H1 (cell line): ENCODE data around the gene GALNTL6. TPM values are rescaled to one million over a fixed set of nuclear protein-coding genes. Genes with fewer than 3 reads are reported as not detected.

Experiments
- CTCF ChIA-PET: fragments of 300-600 bp; sonication (Branson Sonifier 250); formaldehyde crosslinking; loops from one replicate; lab custom pipeline; 2021; ENCODE audit not compliant: partially characterized antibody; lab: Charles Lee
- POLR2A ChIA-PET: fragments of 300-600 bp; sonication (Branson Sonifier 250); formaldehyde crosslinking; loops from one replicate; lab custom pipeline; 2021; ENCODE audit warnings: inconsistent platforms; ENCODE audit not compliant: partially characterized antibody; lab: Charles Lee
- DNase-seq, 2 experiments: peaks; one replicate each; pipeline versions ENCODE4 v3.0.0 to v3.0.0-alpha.2; 2010 to 2022; ENCODE audit warnings: low spot score in 2 of 2, low read depth in 1 of 2, mixed read lengths in 1 of 2
- FAIRE-seq: peaks from 2 replicates; lab custom pipeline; 2011; peaks lifted over from hg19 to GRCh38; lab: Jason Lieb, UNC
- H2AFZ ChIP-seq: 2 replicates; pipeline ENCODE4 v1.8.1; 2012; ENCODE audit warnings: low read length, inconsistent platforms
- H2AK5ac ChIP-seq: 2 replicates; pipeline ENCODE4 v1.6.1; 2013; ENCODE audit warnings: low read depth, low read length
- H2BK120ac ChIP-seq: replicated peaks from 2 replicates; pipeline ENCODE3; 2013; ENCODE audit warnings: low read depth, low read length, inconsistent platforms
- H2BK12ac ChIP-seq: 2 replicates; pipeline ENCODE4 v1.6.1; 2013; ENCODE audit warnings: low read depth, low read length
- H2BK15ac ChIP-seq: 2 replicates; pipeline ENCODE4 v1.6.1; 2013; ENCODE audit warnings: low read length
- H2BK20ac ChIP-seq: 2 replicates; pipeline ENCODE4 v1.6.1; 2013; ENCODE audit warnings: low read length
- H2BK5ac ChIP-seq: 2 replicates; pipeline ENCODE4 v1.6.1; 2013; ENCODE audit warnings: low read depth, low read length
- H3K14ac ChIP-seq: 2 replicates; pipeline ENCODE4 v1.6.1; 2013; ENCODE audit warnings: inconsistent platforms; ENCODE audit not compliant: insufficient read length
- H3K18ac ChIP-seq: 2 replicates; pipeline ENCODE4 v1.6.1; 2013; ENCODE audit warnings: low read length; ENCODE audit errors: extremely low read depth
- H3K23ac ChIP-seq: 2 replicates; pipeline ENCODE4 v1.6.1; 2013; ENCODE audit warnings: inconsistent platforms; ENCODE audit not compliant: insufficient read length
- H3K23me2 ChIP-seq: 2 replicates; pipeline ENCODE4 v1.6.1; 2013; ENCODE audit warnings: low read depth, low read length
- H3K27ac ChIP-seq: 2 replicates; pipeline ENCODE4 v1.6.1; 2011; ENCODE audit warnings: low read depth, low read length, inconsistent platforms
- H3K27me3 ChIP-seq, 4 experiments: replicated peaks in 1 of 4; 1 replicate in 1 of 4; 2 replicates in 3 of 4; pipeline versions ENCODE4 v1.6.1 to v1.8.1; 2011 to 2013; ENCODE audit warnings: low read length in 3 of 4, mild to moderate bottlenecking in 3 of 4, inconsistent platforms in 2 of 4, mixed read lengths in 2 of 4, moderate library complexity in 1 of 4; ENCODE audit not compliant: control insufficient read depth in 3 of 4, insufficient read depth in 3 of 4; ENCODE audit errors: extremely low read depth in 1 of 4
- H3K36me3 ChIP-seq, 4 experiments: 2 replicates each; pipeline versions ENCODE4 v1.6.1 to v1.8.1; 2011 to 2013; ENCODE audit warnings: mild to moderate bottlenecking in 4 of 4, low read length in 3 of 4, moderate library complexity in 2 of 4, control low read depth in 1 of 4, inconsistent platforms in 1 of 4; ENCODE audit not compliant: insufficient read depth in 4 of 4, control insufficient read depth in 2 of 4
- H3K4ac ChIP-seq: replicated peaks from 2 replicates; pipeline ENCODE3; 2013; ENCODE audit warnings: low read length, low read depth, mixed read lengths, inconsistent platforms; ENCODE audit not compliant: insufficient read length
- H3K4me1 ChIP-seq, 4 experiments: replicated peaks in 1 of 4; 1 replicate in 1 of 4; 2 replicates in 3 of 4; pipeline versions ENCODE4 v1.6.1 to v1.8.1; 2011 to 2013; ENCODE audit warnings: low read length in 3 of 4, inconsistent platforms in 2 of 4, mixed read lengths in 1 of 4; ENCODE audit not compliant: insufficient read depth in 4 of 4, control insufficient read depth in 3 of 4
- H3K4me2 ChIP-seq, 2 experiments: 2 replicates each; pipeline versions ENCODE4 v1.6.1 to v1.8.1; 2011 to 2013; ENCODE audit warnings: low read depth in 2 of 2, low read length in 2 of 2, control low read depth in 1 of 2, inconsistent platforms in 1 of 2, mild to moderate bottlenecking in 1 of 2; ENCODE audit not compliant: insufficient read depth in 1 of 2
- H3K4me3 ChIP-seq, 4 experiments: fragments of 200-600, 300-600 bp in 1 of 4; sonication (generic), shearing (Covaris generic), sonication (Bioruptor Twin) in 1 of 4; 2 replicates each; pipeline versions ENCODE4 v1.5.1 to v1.8.1; 2011 to 2016; ENCODE audit warnings: low read length in 4 of 4, low read depth in 3 of 4, control low read depth in 2 of 4, inconsistent platforms in 2 of 4, mild to moderate bottlenecking in 2 of 4, mixed read lengths in 1 of 4, moderate library complexity in 1 of 4; ENCODE audit not compliant: insufficient read depth in 2 of 4; ENCODE audit errors: extremely low read depth in 1 of 4
- H3K56ac ChIP-seq: replicated peaks from 2 replicates; pipeline ENCODE3; 2013; ENCODE audit warnings: low read depth, mild to moderate bottlenecking, mixed read lengths, low read length, inconsistent platforms; ENCODE audit not compliant: insufficient read length
- H3K79me1 ChIP-seq: 2 replicates; pipeline ENCODE4 v1.6.1; 2013; ENCODE audit warnings: low read depth, low read length, control low read depth
- H3K79me2 ChIP-seq, 2 experiments: 2 replicates each; pipeline versions ENCODE4 v1.6.1 to v1.8.1; 2012 to 2013; ENCODE audit warnings: low read length in 2 of 2, mild to moderate bottlenecking in 2 of 2, inconsistent platforms in 1 of 2; ENCODE audit not compliant: insufficient read depth in 2 of 2, control insufficient read depth in 1 of 2
- H3K9ac ChIP-seq, 4 experiments: replicated peaks in 1 of 4; 1 replicate in 1 of 4; 2 replicates in 3 of 4; pipeline versions ENCODE4 v1.6.1 to v1.8.1; 2011 to 2013; ENCODE audit warnings: low read depth in 3 of 4, low read length in 3 of 4, control low read depth in 2 of 4, mild to moderate bottlenecking in 2 of 4, moderate library complexity in 2 of 4, inconsistent platforms in 1 of 4; ENCODE audit errors: extremely low read depth in 1 of 4
- H3K9me3 ChIP-seq, 2 experiments: 2 replicates each; pipeline versions ENCODE4 v1.6.1 to v1.8.1; 2012 to 2013; ENCODE audit warnings: mild to moderate bottlenecking in 2 of 2, moderate library complexity in 2 of 2, control low read depth in 1 of 2, inconsistent platforms in 1 of 2, low read depth in 1 of 2, low read length in 1 of 2, mixed read lengths in 1 of 2; ENCODE audit not compliant: insufficient read depth in 2 of 2
- H4K20me1 ChIP-seq, 2 experiments: replicated peaks in 1 of 2; 2 replicates each; pipeline versions ENCODE3 to v1.8.1; 2011 to 2013; ENCODE audit warnings: inconsistent platforms in 2 of 2, low read length in 2 of 2, mild to moderate bottlenecking in 1 of 2; ENCODE audit not compliant: insufficient read depth in 2 of 2, control insufficient read depth in 1 of 2
- H4K5ac ChIP-seq: 2 replicates; pipeline ENCODE4 v1.6.1; 2013; ENCODE audit warnings: low read length, low read depth, mixed read lengths, inconsistent platforms; ENCODE audit not compliant: insufficient read length
- H4K8ac ChIP-seq: 2 replicates; pipeline ENCODE4 v1.8.0; 2013; ENCODE audit warnings: mild to moderate bottlenecking, moderate library complexity, low read length, inconsistent platforms; ENCODE audit not compliant: insufficient read depth; ENCODE audit errors: extremely low read depth
- H4K91ac ChIP-seq: replicated peaks from 2 replicates; pipeline ENCODE3; 2013; ENCODE audit warnings: low read length, mixed read lengths, inconsistent platforms; ENCODE audit not compliant: insufficient read length
- CREB1 ChIP-seq: IDR thresholded peaks from 2 replicates; pipeline ENCODE4 v1.6.1; 2012; ENCODE audit warnings: inconsistent platforms
- GABPA ChIP-seq: IDR thresholded peaks from 2 replicates; pipeline ENCODE4 v1.6.1; 2011; ENCODE audit warnings: mild to moderate bottlenecking, low read length, moderate library complexity, borderline replicate concordance; ENCODE audit not compliant: insufficient read depth
- MAFK ChIP-seq: IDR thresholded peaks from 2 replicates; pipeline ENCODE4 v1.6.1; 2012; ENCODE audit warnings: low read depth, mild to moderate bottlenecking, improper control_type of control experiment, low read length
- PHF8 ChIP-seq: fragments of 200-600 bp; sonication (generic); conservative IDR thresholded peaks from 2 replicates; pipeline ENCODE4 v1.7.1; 2012; ENCODE audit warnings: low read depth, mild to moderate bottlenecking, inconsistent platforms, low read length, moderate library complexity
- RBBP5 ChIP-seq: IDR thresholded peaks from 2 replicates; pipeline ENCODE4 v1.7.1; 2012; ENCODE audit warnings: low read depth, mild to moderate bottlenecking, inconsistent platforms, low read length, moderate library complexity, borderline replicate concordance
- SIN3A ChIP-seq, 2 experiments: IDR thresholded peaks in 1 of 2; conservative IDR thresholded peaks in 1 of 2; 2 replicates each; pipeline ENCODE4 v1.6.1; 2011 to 2012; ENCODE audit warnings: low read length in 2 of 2, improper control_type of control experiment in 1 of 2, low read depth in 1 of 2, mild to moderate bottlenecking in 1 of 2
- SIRT6 ChIP-seq: IDR thresholded peaks from one replicate; pipeline ENCODE4 v1.7.1; 2012; ENCODE audit warnings: low read length, inconsistent platforms
- SIX5 ChIP-seq: IDR thresholded peaks from 2 replicates; pipeline ENCODE4 v1.6.1; 2011; ENCODE audit warnings: mild to moderate bottlenecking, low read depth, low read length
- SP2 ChIP-seq: IDR thresholded peaks from 2 replicates; pipeline ENCODE4 v1.6.1; 2012; ENCODE audit warnings: mild to moderate bottlenecking, low read length, inconsistent platforms
- WGBS, 2 experiments: shearing (Covaris generic) in 1 of 2; methylation state at CpG; one replicate each; pipeline versions ENCODE4 v1.1.6 to v1.1.7; 2013 to 2015; ENCODE audit warnings: low lambda C conversion rate in 2 of 2, mixed read lengths in 2 of 2, inconsistent platforms in 1 of 2, low coverage in 1 of 2, missing lambda C conversion rate in 1 of 2; ENCODE audit not compliant: insufficient replicate concordance in 2 of 2, insufficient coverage in 1 of 2, insufficient read length in 1 of 2; ENCODE audit errors: extremely low coverage in 1 of 2, missing lambda C conversion rate in 1 of 2; 5-methylcytosine and 5-hydroxymethylcytosine counted together
- polyA plus RNA-seq, 7 experiments: library from polyadenylated mRNA; depleted of rRNA in 3 of 7; stranded (reverse) in 5 of 7; unstranded in 2 of 7; fragments of >200 nt in 5 of 7; fragments of 200-250 nt in 2 of 7; gene quantifications; 1 replicate in 5 of 7; 2 replicates in 1 of 7; 4 replicates in 1 of 7; pipeline versions ENCODE4 v1.2.1 to v1.2.3, GENCODE V29; 2011 to 2013; ENCODE audit warnings: missing spikeins in 2 of 7, mixed read lengths in 2 of 7
- total RNA-seq: library from RNA; stranded (reverse); fragmentation: NEBNext Ultra II Directional; extraction: Animal tissue kit (Norgen Biotek cat#: 25700); gene quantifications from 2 replicates; pipeline ENCODE4 v1.2.1, GENCODE V29; 2021
- TF ChIP-seq, protein P1 (sequence below): IDR thresholded peaks from 2 replicates; pipeline ENCODE4 v1.6.1; 2012; ENCODE audit warnings: low read length, inconsistent platforms
- TF ChIP-seq, protein P2 (sequence below): IDR thresholded peaks from 2 replicates; pipeline ENCODE4 v1.6.1; 2012; ENCODE audit warnings: inconsistent platforms

The GALNTL6 gene
- total and polyA plus RNA-seq, 2 of the 8 experiments (the other 6 are each of a cell fraction or from before 2014, with no cell fraction given) = 0.03 to 0.32 TPM

DNA sequence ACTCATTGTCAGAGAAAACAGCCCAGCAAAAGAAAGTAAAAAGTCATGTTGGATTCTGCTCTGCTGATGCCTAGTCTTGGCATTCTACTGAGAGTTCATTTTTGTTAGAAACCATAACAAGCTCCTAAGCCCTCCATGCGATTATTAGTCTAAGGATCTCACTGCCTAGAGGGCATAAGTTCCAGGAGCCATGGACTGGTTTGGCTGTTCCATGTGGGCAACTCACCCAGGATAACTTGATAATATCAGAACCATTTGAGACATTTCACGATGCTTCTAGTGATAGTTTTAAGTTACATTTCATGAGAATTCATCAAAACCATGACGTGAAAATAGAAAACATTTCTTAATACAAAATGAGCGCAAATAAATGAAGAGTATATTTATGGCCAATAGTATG, 978.6 kb downstream of the GALNTL6 start:
- H2BK5ac ChIP-seq = no peak overlapping the region
- no peak overlapping the region for H3K9ac ChIP-seq
- no peak overlapping the region for H3K4me2 ChIP-seq
- no peak overlapping the region for H3K56ac ChIP-seq
- no peak overlapping the region for H2AK5ac ChIP-seq
- no peak for TF ChIP-seq GABPA
- TF ChIP-seq RBBP5 = no peak
- TF ChIP-seq, protein P1, sequence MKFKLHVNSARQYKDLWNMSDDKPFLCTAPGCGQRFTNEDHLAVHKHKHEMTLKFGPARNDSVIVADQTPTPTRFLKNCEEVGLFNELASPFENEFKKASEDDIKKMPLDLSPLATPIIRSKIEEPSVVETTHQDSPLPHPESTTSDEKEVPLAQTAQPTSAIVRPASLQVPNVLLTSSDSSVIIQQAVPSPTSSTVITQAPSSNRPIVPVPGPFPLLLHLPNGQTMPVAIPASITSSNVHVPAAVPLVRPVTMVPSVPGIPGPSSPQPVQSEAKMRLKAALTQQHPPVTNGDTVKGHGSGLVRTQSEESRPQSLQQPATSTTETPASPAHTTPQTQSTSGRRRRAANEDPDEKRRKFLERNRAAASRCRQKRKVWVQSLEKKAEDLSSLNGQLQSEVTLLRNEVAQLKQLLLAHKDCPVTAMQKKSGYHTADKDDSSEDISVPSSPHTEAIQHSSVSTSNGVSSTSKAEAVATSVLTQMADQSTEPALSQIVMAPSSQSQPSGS = no peak
- no peak for TF ChIP-seq MAFK
- no peak for TF ChIP-seq SP2
- TF ChIP-seq SIX5 = no peak
- no peak for TF ChIP-seq PHF8
- no peak for TF ChIP-seq SIN3A (conservative IDR thresholded peaks at IDR 0.05 in 1 of 2, IDR thresholded peaks at IDR 0.05 in 1 of 2; ENCODE audit: low read depth in 1 of 2, low read length in 2 of 2)
- TF ChIP-seq, protein P2, sequence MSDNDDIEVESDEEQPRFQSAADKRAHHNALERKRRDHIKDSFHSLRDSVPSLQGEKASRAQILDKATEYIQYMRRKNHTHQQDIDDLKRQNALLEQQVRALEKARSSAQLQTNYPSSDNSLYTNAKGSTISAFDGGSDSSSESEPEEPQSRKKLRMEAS = no peak
- TF ChIP-seq CREB1 = no peak
- no peak for TF ChIP-seq SIRT6
- TF ChIP-seq, all 59 proteins: peak for 0
- 92% methylated on average over 4 of the region's 4 CpGs; no CpG with 5 or more reads in 1 of the 2 experiments for WGBS, 2 experiments
- FAIRE-seq (no peak), DNase-seq (no peak)
- H3K14ac ChIP-seq = no peak overlapping the region
- H3K4me3 ChIP-seq = no peak overlapping the region
- ChIA-PET CTCF (no interaction called here), POLR2A (no interaction called here)
- no peaks in the 10 kb centered on the region for H3K27me3 ChIP-seq
- H4K8ac ChIP-seq = no peak overlapping the region
- H3K4me1 ChIP-seq = no peaks in the 10 kb centered on the region
- H3K23ac ChIP-seq = no peak overlapping the region
- H2BK12ac ChIP-seq = no peak overlapping the region
- H3K27ac ChIP-seq = no peak overlapping the region
- H2AFZ ChIP-seq = no peak overlapping the region
- no peak overlapping the region for H2BK15ac ChIP-seq
- no peak overlapping the region for H3K18ac ChIP-seq
- no peaks in the 10 kb centered on the region for H3K23me2 ChIP-seq
- no peak overlapping the region for H4K91ac ChIP-seq
- no peaks in the 10 kb centered on the region for H3K79me1 ChIP-seq
- no peaks in the 10 kb centered on the region for H3K36me3 ChIP-seq
- H2BK20ac ChIP-seq = no peak overlapping the region
- H3K4ac ChIP-seq = no peak overlapping the region
- no peak overlapping the region for H2BK120ac ChIP-seq
- H3K79me2 ChIP-seq = no peaks in the 10 kb centered on the region
- H4K5ac ChIP-seq = no peak overlapping the region
- H4K20me1 ChIP-seq = no peaks in the 10 kb centered on the region
- H3K9me3 ChIP-seq = no peaks in the 10 kb centered on the region
